ENCODE measurements around the gene GNAS.

GRCh38 chr20:58867211-58867610 is 14.7 kb downstream of the GNAS start:
- TF ChIP-seq, protein P1, sequence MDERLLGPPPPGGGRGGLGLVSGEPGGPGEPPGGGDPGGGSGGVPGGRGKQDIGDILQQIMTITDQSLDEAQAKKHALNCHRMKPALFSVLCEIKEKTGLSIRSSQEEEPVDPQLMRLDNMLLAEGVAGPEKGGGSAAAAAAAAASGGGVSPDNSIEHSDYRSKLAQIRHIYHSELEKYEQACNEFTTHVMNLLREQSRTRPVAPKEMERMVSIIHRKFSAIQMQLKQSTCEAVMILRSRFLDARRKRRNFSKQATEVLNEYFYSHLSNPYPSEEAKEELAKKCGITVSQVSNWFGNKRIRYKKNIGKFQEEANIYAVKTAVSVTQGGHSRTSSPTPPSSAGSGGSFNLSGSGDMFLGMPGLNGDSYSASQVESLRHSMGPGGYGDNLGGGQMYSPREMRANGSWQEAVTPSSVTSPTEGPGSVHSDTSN (CRISPR knock-in tag; IDR thresholded peaks at IDR 0.05; ENCODE audit: low read depth): no peak
- TF ChIP-seq, protein P1 (tag; conservative IDR thresholded peaks at IDR 0.05; ENCODE audit: low read depth): no peak
- TF ChIP-seq, protein P2, sequence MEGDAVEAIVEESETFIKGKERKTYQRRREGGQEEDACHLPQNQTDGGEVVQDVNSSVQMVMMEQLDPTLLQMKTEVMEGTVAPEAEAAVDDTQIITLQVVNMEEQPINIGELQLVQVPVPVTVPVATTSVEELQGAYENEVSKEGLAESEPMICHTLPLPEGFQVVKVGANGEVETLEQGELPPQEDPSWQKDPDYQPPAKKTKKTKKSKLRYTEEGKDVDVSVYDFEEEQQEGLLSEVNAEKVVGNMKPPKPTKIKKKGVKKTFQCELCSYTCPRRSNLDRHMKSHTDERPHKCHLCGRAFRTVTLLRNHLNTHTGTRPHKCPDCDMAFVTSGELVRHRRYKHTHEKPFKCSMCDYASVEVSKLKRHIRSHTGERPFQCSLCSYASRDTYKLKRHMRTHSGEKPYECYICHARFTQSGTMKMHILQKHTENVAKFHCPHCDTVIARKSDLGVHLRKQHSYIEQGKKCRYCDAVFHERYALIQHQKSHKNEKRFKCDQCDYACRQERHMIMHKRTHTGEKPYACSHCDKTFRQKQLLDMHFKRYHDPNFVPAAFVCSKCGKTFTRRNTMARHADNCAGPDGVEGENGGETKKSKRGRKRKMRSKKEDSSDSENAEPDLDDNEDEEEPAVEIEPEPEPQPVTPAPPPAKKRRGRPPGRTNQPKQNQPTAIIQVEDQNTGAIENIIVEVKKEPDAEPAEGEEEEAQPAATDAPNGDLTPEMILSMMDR (IDR thresholded peaks at IDR 0.05 in 2 of 3, conservative IDR thresholded peaks at IDR 0.05 in 1 of 3; ENCODE audit: insufficient read depth in 2 of 3, low read depth in 1 of 3, low read length in 3 of 3): no peak
- TF ChIP-seq RBM39 (optimal IDR thresholded peaks at IDR 0.05; ENCODE audit: low read depth, low read length) (no peak), ZNF124 (CRISPR knock-in tag; IDR thresholded peaks at IDR 0.05) (no peak), SRF (CRISPR knock-in tag; IDR thresholded peaks at IDR 0.05) (no peak), MYBL2 (IDR thresholded peaks at IDR 0.05; ENCODE audit: low read depth) (no peak), MYBL2 (CRISPR knock-in tag; IDR thresholded peaks at IDR 0.05; ENCODE audit: borderline replicate concordance) (no peak), NFRKB (IDR thresholded peaks at IDR 0.05; ENCODE audit: low read depth) (no peak), ZNF431 (CRISPR knock-in tag; IDR thresholded peaks at IDR 0.05) (no peak), SREBF1 (IDR thresholded peaks at IDR 0.05; ENCODE audit: borderline replicate concordance, low read depth, low read length) (no peak), PHF21A (IDR thresholded peaks at IDR 0.05; ENCODE audit: borderline replicate concordance, low read depth) (no peak), EZH2 (IDR thresholded peaks at IDR 0.05; ENCODE audit: borderline replicate concordance, low read depth, low read length) (no peak)
